Upper lobe of right lung (tissue), 1 donor: Measurements from ENCODE around the gene BET1L. TPM values are rescaled to one million over a fixed set of nuclear protein-coding genes. Genes with fewer than 3 reads are reported as not detected.

Experiments
- ATAC-seq: fragments of 200-7000 bp; cut with Tn5 transposase; one replicate; pipeline ENCODE4 v1.9.1; 2020; ENCODE audit warnings: mild to moderate bottlenecking, moderate library complexity
- DNase-seq: peaks from one replicate; pipeline ENCODE4 v3.0.0-alpha.2; 2020
- H3K27ac ChIP-seq: fragments of 200-600 bp; one replicate; pipeline ENCODE4 v1.8.0; 2022
- H3K27me3 ChIP-seq: fragments of 200-600 bp; one replicate; pipeline ENCODE4 v1.8.0; 2022; ENCODE audit warnings: mild to moderate bottlenecking
- H3K36me3 ChIP-seq: fragments of 200-600 bp; one replicate; pipeline ENCODE4 v1.8.0; 2022
- H3K4me1 ChIP-seq: fragments of 200-600 bp; one replicate; pipeline ENCODE4 v1.8.0; 2022
- H3K4me3 ChIP-seq: fragments of 200-600 bp; one replicate; pipeline ENCODE4 v1.8.0; 2022; ENCODE audit warnings: mild to moderate bottlenecking
- H3K9me3 ChIP-seq: fragments of 200-600 bp; one replicate; pipeline ENCODE4 v1.8.0; 2022
- intact Hi-C: fragments of 100-400 bp; cut with DNase I; formaldehyde crosslinking; loops from one replicate; pipeline ENCODE4 v1.11.0; 2022
- total RNA-seq: library from RNA; stranded (reverse); fragmentation: NEBNext Ultra II Directional; extraction: Animal tissue kit (Norgen Biotek cat#: 25700); gene quantifications from one replicate; pipeline ENCODE4 v1.2.1, GENCODE V29; 2021
- TF ChIP-seq, protein P1 (sequence below): fragments of 200-600 bp; IDR thresholded peaks from one replicate; pipeline ENCODE4 v1.8.0; 2022; ENCODE audit warnings: antibody characterized with exemption
- donor health status: DM: no; HTN: yes; CAD: no; lungs with severe emphysema.

BET1L gene
- total RNA-seq, 1 donor from 2014 or later, result 57.9 TPM

GRCh38 chr11:211741-212140 is 4.5 kb upstream of the BET1L start:
- ATAC-seq (no peak), DNase-seq (peak; percentile 52)
- Histone ChIP-seq H3K27me3 (no peaks in the 10 kb centered on the region), H3K9me3 (no peaks in the 10 kb centered on the region), H3K4me1 (peaks cover 19% of the 10 kb centered on the region), H3K36me3 (peaks cover 65% of the 10 kb centered on the region), H3K4me3 (no peak overlapping the region), H3K27ac (no peak overlapping the region)
- TF ChIP-seq, protein P1, sequence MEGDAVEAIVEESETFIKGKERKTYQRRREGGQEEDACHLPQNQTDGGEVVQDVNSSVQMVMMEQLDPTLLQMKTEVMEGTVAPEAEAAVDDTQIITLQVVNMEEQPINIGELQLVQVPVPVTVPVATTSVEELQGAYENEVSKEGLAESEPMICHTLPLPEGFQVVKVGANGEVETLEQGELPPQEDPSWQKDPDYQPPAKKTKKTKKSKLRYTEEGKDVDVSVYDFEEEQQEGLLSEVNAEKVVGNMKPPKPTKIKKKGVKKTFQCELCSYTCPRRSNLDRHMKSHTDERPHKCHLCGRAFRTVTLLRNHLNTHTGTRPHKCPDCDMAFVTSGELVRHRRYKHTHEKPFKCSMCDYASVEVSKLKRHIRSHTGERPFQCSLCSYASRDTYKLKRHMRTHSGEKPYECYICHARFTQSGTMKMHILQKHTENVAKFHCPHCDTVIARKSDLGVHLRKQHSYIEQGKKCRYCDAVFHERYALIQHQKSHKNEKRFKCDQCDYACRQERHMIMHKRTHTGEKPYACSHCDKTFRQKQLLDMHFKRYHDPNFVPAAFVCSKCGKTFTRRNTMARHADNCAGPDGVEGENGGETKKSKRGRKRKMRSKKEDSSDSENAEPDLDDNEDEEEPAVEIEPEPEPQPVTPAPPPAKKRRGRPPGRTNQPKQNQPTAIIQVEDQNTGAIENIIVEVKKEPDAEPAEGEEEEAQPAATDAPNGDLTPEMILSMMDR, result no peak
- intact Hi-C loops, result no loop called here

- no peak overlapping the region for H3K4me3 ChIP-seq
- peaks cover 20% of the 10 kb centered on the region for H3K4me1 ChIP-seq
- peaks cover 63% of the 10 kb centered on the region for H3K36me3 ChIP-seq
- no peak for ATAC-seq
- no peaks in the 10 kb centered on the region for H3K27me3 ChIP-seq
- DNase-seq, result no peak
- TF ChIP-seq, protein P1, result no peak
- intact Hi-C loops, result no loop called here
- no peak overlapping the region for H3K27ac ChIP-seq
- no peaks in the 10 kb centered on the region for H3K9me3 ChIP-seq
Measured at GRCh38 chr11:211295-211694, 4.1 kb upstream of the BET1L start.

DNA sequence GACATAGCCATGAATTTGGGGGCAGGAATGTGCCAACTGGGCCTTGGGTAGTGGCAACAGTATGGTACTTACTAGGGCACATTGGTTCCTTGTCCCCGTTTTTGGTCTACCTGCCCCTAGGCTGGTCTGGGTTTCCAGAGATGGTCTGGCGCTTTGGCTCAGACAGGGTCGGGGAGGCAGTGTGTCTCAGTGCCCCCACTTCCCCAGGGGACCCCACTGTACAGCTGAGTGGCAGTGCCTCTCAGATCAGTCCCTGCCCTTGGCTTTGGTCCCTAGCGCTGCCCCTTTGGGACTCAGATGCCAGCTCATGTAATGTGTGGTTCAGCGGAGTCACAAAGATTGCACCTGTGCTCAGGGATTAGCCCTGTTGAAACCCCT is 3.6 kb upstream of the BET1L start:
- Histone ChIP-seq H3K4me1 (peaks cover 25% of the 10 kb centered on the region), H3K4me3 (no peak overlapping the region), H3K27me3 (no peaks in the 10 kb centered on the region), H3K9me3 (no peaks in the 10 kb centered on the region), H3K27ac (no peak overlapping the region), H3K36me3 (peaks cover 58% of the 10 kb centered on the region)
- intact Hi-C loops, result no loop called here
- DNase-seq (peak; percentile 58), ATAC-seq (no peak)
- TF ChIP-seq, protein P1, result no peak

GRCh38 chr11:210122-210802 is 3.1 kb upstream of the BET1L start:
- no peaks in the 10 kb centered on the region for H3K27me3 ChIP-seq
- peak overlapping the region; percentile 88 for H3K4me3 ChIP-seq
- peaks cover 61% of the 10 kb centered on the region for H3K36me3 ChIP-seq
- H3K4me1 ChIP-seq, result peaks cover 30% of the 10 kb centered on the region
- H3K9me3 ChIP-seq, result no peaks in the 10 kb centered on the region
- DNase-seq (peak; percentile 39), ATAC-seq (no peak)
- no peak overlapping the region for H3K27ac ChIP-seq
- intact Hi-C loops, result no loop called here
- TF ChIP-seq, protein P1, result no peak

- intact Hi-C loops, result no loop called here
- DNase-seq, result peak; percentile 66
- Histone ChIP-seq H3K27me3 (no peaks in the 10 kb centered on the region), H3K9me3 (no peaks in the 10 kb centered on the region), H3K27ac (peak overlapping the region; percentile 99), H3K4me3 (peak overlapping the region; percentile 88), H3K4me1 (peaks cover 35% of the 10 kb centered on the region), H3K36me3 (peaks cover 61% of the 10 kb centered on the region)
- ATAC-seq, result no peak
- TF ChIP-seq, protein P1, result no peak
Measured at GRCh38 chr11:209275-210121, 2.3 kb upstream of the BET1L start.
